Activated CD8-positive, alpha-beta memory T cell treated with anti-CD3 and anti-CD28 coated beads, Interleukin-2, amount 10 ng/mL, durations not matched to agents 7 days and 5 days (primary cell): ENCODE results near the gene ACSS2. TPM values are rescaled to one million over a fixed set of nuclear protein-coding genes. Genes with fewer than 3 reads are reported as not detected.

Source experiments
- ATAC-seq: fragments of 150-1000 bp; cut with Tn5 transposase; one replicate; pipeline ENCODE4 v1.10.0; 2021; ENCODE audit warnings: moderate library complexity
- CTCF ChIA-PET: fragments of 350-600 bp; sonication (Branson Sonifier 250); formaldehyde crosslinking; loops from one replicate; lab custom pipeline; 2021; ENCODE audit warnings: antibody characterized with exemption; lab: Charles Lee
- DNase-seq: peaks from one replicate; pipeline ENCODE4 v3.0.0-alpha.2; 2020
- H3K27ac Mint-ChIP-seq: one replicate; pipeline ENCODE4 v1.8.0; 2021; ENCODE audit warnings: mild to moderate bottlenecking, mixed read lengths
- H3K27me3 Mint-ChIP-seq: one replicate; pipeline ENCODE4 v1.8.0; 2021; ENCODE audit warnings: mixed read lengths
- H3K36me3 Mint-ChIP-seq: one replicate; pipeline ENCODE4 v1.8.0; 2021; ENCODE audit warnings: mild to moderate bottlenecking, mixed read lengths
- H3K4me1 Mint-ChIP-seq: one replicate; pipeline ENCODE4 v1.8.0; 2021; ENCODE audit warnings: mixed read lengths
- H3K4me3 Mint-ChIP-seq: one replicate; pipeline ENCODE4 v1.8.0; 2021; ENCODE audit warnings: mild to moderate bottlenecking, moderate library complexity, mixed read lengths
- H3K9me3 Mint-ChIP-seq: one replicate; pipeline ENCODE4 v1.8.0; 2022; ENCODE audit warnings: low read depth, mixed read lengths
- total RNA-seq, 2 experiments: library from RNA; stranded (reverse); gene quantifications; one replicate each; pipeline ENCODE4 v1.2.3, GENCODE V29; 2021

Gene ACSS2
- total RNA-seq, 2 experiments from 2014 or later = 8.9 to 22.5 TPM

- CTCF ChIA-PET = no interaction called here
- no peak for DNase-seq
- Mint-ChIP-seq H3K4me1 (peaks cover 39% of the 10 kb centered on the region), H3K4me3 (no peak overlapping the region), H3K27me3 (no peaks in the 10 kb centered on the region), H3K36me3 (peaks cover 35% of the 10 kb centered on the region), H3K9me3 (no peaks in the 10 kb centered on the region), H3K27ac (no peak overlapping the region)
- ATAC-seq = no peak
These were observed 48.9 kb downstream of the ACSS2 start for GRCh38 chr20:34925341-34925740.

DNA sequence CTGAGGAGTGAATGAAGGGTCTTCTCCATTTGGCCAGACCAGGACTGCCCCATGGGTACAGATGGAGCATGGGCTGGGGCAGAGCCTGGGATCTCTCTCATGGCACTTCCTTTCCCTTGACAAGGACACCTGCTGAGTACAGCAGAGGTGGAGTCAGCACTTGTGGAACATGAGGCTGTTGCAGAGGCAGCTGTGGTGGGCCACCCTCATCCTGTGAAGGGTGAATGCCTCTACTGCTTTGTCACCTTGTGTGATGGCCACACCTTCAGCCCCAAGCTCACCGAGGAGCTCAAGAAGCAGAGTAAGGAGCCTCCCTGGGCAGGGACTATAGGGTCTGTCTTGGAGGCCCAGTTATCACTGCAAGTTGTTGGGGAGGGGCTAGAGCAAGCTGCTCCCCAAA, 49.6 kb downstream of the ACSS2 start:
- H3K27me3 Mint-ChIP-seq = no peaks in the 10 kb centered on the region
- DNase-seq (peak; percentile 55), ATAC-seq (peak; percentile 73)
- peaks cover 35% of the 10 kb centered on the region for H3K36me3 Mint-ChIP-seq
- CTCF ChIA-PET = no interaction called here
- peaks cover 32% of the 10 kb centered on the region for H3K4me1 Mint-ChIP-seq
- no peaks in the 10 kb centered on the region for H3K9me3 Mint-ChIP-seq
- H3K4me3 Mint-ChIP-seq = no peak overlapping the region
- peak overlapping the region; percentile 24 for H3K27ac Mint-ChIP-seq

DNA sequence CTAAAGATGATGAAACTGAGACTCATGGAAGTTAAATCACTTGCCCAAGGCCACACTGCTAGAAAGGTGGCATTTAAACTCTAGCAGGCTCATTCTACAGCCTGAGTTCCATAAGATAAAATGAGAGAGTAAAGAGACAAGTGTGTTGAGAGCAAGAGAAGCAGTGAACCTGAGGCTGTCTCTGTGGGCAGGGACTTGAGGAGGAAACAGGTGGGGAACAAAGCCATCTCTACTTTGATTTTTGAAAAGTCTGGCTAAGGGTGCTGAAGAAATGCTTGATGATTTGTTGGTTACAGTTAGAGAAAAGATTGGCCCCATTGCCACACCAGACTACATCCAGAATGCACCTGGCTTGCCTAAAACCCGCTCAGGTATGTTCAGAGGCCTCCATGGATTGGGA, 50.2 kb downstream of the ACSS2 start:
- ATAC-seq (no peak), DNase-seq (no peak)
- Mint-ChIP-seq H3K36me3 (peaks cover 36% of the 10 kb centered on the region), H3K4me3 (no peak overlapping the region), H3K9me3 (no peaks in the 10 kb centered on the region), H3K27ac (peak overlapping the region; percentile 4), H3K27me3 (no peaks in the 10 kb centered on the region), H3K4me1 (peaks cover 26% of the 10 kb centered on the region)
- CTCF ChIA-PET = no interaction called here

DNA sequence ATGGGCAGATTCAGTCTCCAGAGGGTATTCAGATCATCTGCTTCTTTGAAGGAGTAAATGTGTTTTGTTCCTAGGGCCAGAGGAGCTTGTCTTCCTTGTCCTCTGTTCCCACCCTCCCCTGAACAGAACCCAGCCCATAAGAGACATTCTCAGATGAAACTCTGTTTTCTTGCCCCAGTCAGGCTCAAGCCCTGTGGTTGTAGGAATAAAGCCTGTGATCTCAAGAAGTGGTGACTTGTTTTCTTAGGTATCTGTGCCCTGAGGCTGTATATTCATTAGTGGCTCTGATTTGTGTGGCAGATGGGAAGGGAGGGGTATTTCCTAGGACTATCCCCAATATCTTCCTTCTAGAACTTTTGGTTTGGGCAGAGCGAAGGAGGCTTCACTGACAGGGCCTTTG, 51.3 kb downstream of the ACSS2 start:
- peaks cover 34% of the 10 kb centered on the region for H3K36me3 Mint-ChIP-seq
- ATAC-seq (no peak), DNase-seq (no peak)
- H3K27me3 Mint-ChIP-seq = no peaks in the 10 kb centered on the region
- CTCF ChIA-PET = no interaction called here
- H3K4me3 Mint-ChIP-seq = no peak overlapping the region
- peaks cover 24% of the 10 kb centered on the region for H3K4me1 Mint-ChIP-seq
- no peaks in the 10 kb centered on the region for H3K9me3 Mint-ChIP-seq
- H3K27ac Mint-ChIP-seq = peak overlapping the region; percentile 15

- H3K4me1 Mint-ChIP-seq = peaks cover 24% of the 10 kb centered on the region
- CTCF ChIA-PET = no interaction called here
- DNase-seq (no peak), ATAC-seq (no peak)
- H3K4me3 Mint-ChIP-seq = no peak overlapping the region
- no peaks in the 10 kb centered on the region for H3K9me3 Mint-ChIP-seq
- no peaks in the 10 kb centered on the region for H3K27me3 Mint-ChIP-seq
- peaks cover 38% of the 10 kb centered on the region for H3K36me3 Mint-ChIP-seq
- no peak overlapping the region for H3K27ac Mint-ChIP-seq
These were observed 52.0 kb downstream of the ACSS2 start for GRCh38 chr20:34928411-34928810.

DNA sequence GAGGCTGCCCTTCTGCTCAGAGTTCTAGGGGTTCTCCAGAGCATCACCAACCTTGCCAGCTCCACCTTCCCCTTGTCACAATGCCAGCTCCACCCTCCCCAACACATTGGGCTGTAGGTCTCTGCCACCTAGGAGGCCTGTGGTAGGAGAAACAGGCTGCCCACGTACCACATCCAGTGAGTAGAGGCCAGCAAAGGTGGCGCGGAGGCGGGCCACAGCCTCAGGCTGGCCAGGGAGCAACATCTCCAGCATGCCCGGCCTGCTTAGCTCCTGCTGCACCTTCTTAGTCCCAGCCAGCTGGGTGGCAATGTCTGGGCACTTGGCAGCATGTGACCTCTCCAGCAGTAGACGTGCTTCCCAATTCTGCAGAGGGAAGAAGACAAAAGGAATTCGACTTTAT, 55.4 kb downstream of the ACSS2 start:
- Mint-ChIP-seq H3K4me1 (peaks cover 6% of the 10 kb centered on the region), H3K27me3 (no peaks in the 10 kb centered on the region), H3K9me3 (no peaks in the 10 kb centered on the region), H3K27ac (no peak overlapping the region), H3K36me3 (peaks cover 31% of the 10 kb centered on the region), H3K4me3 (no peak overlapping the region)
- DNase-seq (no peak), ATAC-seq (no peak)
- CTCF ChIA-PET = interaction anchor here (1.2 kb wide), 1 partner anchor 9 kb away, joined by 3 read pairs; no protein-coding TSS in a partner anchor

DNA sequence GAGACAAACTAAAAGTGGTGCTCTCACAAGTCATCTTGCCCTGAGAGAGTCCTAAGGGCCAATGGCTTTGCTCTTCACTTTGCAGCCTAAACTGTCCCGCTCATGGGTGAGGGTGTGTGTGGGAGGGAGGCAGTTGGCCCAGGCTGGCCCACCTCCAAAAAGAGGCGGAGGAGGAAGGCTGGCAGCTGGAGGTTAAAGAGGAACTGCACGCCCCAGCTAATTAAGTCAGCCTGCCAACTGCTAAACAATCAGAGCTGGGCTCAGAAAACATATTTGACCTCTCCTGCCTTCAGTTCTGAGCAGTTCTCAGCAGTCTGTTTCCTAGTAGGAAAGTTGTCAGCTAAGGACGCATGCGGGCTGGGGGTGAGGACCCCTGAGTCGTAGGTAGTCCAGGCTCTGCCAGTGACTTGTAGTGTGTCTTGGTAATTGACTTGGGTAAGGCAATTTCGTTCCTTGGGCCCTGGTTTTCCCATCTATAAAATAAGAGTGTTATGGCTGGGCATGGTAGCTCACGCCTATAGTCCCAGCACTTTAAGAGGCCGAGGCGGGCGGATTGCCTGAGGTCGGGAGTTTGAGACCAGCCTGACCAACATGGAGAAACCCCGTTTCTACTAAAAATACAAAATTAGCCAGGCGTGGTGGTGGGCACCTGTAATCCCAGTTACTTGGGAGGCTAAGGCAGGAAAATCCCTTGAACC, 62.2 kb downstream of the ACSS2 start:
- no peak overlapping the region for H3K27ac Mint-ChIP-seq
- CTCF ChIA-PET = no interaction called here
- DNase-seq (no peak), ATAC-seq (no peak)
- H3K4me1 Mint-ChIP-seq = no peaks in the 10 kb centered on the region
- no peaks in the 10 kb centered on the region for H3K27me3 Mint-ChIP-seq
- H3K9me3 Mint-ChIP-seq = no peaks in the 10 kb centered on the region
- peaks cover 30% of the 10 kb centered on the region for H3K36me3 Mint-ChIP-seq
- H3K4me3 Mint-ChIP-seq = no peak overlapping the region

DNA sequence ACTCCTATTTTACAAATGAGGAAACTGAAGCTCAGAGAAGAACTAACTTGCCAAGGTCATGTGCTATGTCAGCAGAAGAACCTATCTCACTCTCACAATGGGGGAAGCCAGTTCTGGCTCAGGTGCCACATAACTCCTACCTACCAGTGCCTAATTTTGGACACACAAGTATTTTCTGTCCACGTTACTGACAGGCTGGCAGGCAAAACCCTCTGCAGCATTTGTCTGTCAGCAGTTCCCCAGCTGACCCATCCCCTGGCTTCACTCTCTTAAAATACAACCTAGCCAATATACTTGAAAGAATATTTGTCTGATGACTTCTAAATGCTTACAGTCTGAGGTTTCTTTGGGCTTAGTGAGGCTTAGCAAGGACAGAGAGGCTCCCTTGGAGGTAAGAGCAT, 63.7 kb downstream of the ACSS2 start:
- H3K4me3 Mint-ChIP-seq = no peak overlapping the region
- H3K4me1 Mint-ChIP-seq = no peaks in the 10 kb centered on the region
- peaks cover 35% of the 10 kb centered on the region for H3K36me3 Mint-ChIP-seq
- no peak overlapping the region for H3K27ac Mint-ChIP-seq
- no peak for DNase-seq
- ATAC-seq = no peak
- no peaks in the 10 kb centered on the region for H3K9me3 Mint-ChIP-seq
- CTCF ChIA-PET = interaction anchor here (1.1 to 1.5 kb wide), 2 partner anchors 11 to 64 kb away, joined by 3 to 4 read pairs; partner anchors contain the start of gene ACSS2
- H3K27me3 Mint-ChIP-seq = no peaks in the 10 kb centered on the region

GRCh38 chr20:34941226-34941625, 64.8 kb downstream of the ACSS2 start:
- DNase-seq (no peak), ATAC-seq (no peak)
- Mint-ChIP-seq H3K9me3 (no peaks in the 10 kb centered on the region), H3K4me1 (no peaks in the 10 kb centered on the region), H3K4me3 (no peak overlapping the region), H3K36me3 (peaks cover 42% of the 10 kb centered on the region), H3K27ac (no peak overlapping the region), H3K27me3 (no peaks in the 10 kb centered on the region)
- CTCF ChIA-PET = interaction anchor here (1.4 to 1.8 kb wide), 3 partner anchors 10 to 67 kb away, joined by 4 to 10 read pairs (median 5); partner anchors contain the start of genes GSS and MYH7B

DNA sequence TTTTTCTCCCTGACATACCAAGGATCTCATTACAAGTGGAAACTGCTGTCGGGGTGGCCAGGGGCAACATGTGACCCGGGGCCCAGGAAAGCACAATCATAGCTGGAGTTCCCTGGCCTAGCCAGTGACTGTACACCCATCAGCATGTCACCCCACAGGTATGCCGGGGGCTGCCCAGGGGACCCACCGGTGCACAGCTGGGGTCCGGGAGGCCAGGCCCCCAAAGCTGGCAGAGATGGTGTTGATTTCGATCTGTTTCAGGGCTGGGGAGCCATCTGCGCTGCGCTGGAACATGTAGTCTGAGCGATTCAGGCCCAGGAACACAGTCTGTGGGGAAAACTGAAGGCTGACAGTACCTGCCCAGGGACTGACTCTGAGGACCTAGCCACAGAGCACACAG, 65.9 kb downstream of the ACSS2 start:
- Mint-ChIP-seq H3K27me3 (no peaks in the 10 kb centered on the region), H3K27ac (no peak overlapping the region), H3K4me1 (no peaks in the 10 kb centered on the region), H3K4me3 (no peak overlapping the region), H3K9me3 (no peaks in the 10 kb centered on the region), H3K36me3 (peaks cover 44% of the 10 kb centered on the region)
- no peak for DNase-seq
- CTCF ChIA-PET = interaction anchor here (1.4 to 1.8 kb wide), 3 partner anchors 14 to 69 kb away, joined by 4 to 10 read pairs (median 5); partner anchors contain the start of genes GGT7, GSS and MYH7B
- no peak for ATAC-seq

GRCh38 chr20:34943808-34944567, 67.6 kb downstream of the ACSS2 start:
- H3K4me1 Mint-ChIP-seq = no peaks in the 10 kb centered on the region
- DNase-seq (no peak), ATAC-seq (no peak)
- no peak overlapping the region for H3K4me3 Mint-ChIP-seq
- no peaks in the 10 kb centered on the region for H3K9me3 Mint-ChIP-seq
- no peak overlapping the region for H3K27ac Mint-ChIP-seq
- H3K36me3 Mint-ChIP-seq = peaks cover 40% of the 10 kb centered on the region
- CTCF ChIA-PET = interaction anchor here (1.1 to 1.2 kb wide), 2 partner anchors 57 to 70 kb away, joined by 3 read pairs; no protein-coding TSS in a partner anchor
- no peaks in the 10 kb centered on the region for H3K27me3 Mint-ChIP-seq

- H3K27me3 Mint-ChIP-seq = no peaks in the 10 kb centered on the region
- H3K4me3 Mint-ChIP-seq = no peak overlapping the region
- H3K4me1 Mint-ChIP-seq = no peaks in the 10 kb centered on the region
- DNase-seq = no peak
- H3K27ac Mint-ChIP-seq = no peak overlapping the region
- no peak for ATAC-seq
- CTCF ChIA-PET = interaction anchor here (1.0 kb wide), 2 partner anchors 9 to 70 kb away, joined by 3 read pairs; no protein-coding TSS in a partner anchor
- H3K36me3 Mint-ChIP-seq = peaks cover 40% of the 10 kb centered on the region
- H3K9me3 Mint-ChIP-seq = no peaks in the 10 kb centered on the region
These were observed 69.1 kb downstream of the ACSS2 start for GRCh38 chr20:34945315-34946077.

DNA sequence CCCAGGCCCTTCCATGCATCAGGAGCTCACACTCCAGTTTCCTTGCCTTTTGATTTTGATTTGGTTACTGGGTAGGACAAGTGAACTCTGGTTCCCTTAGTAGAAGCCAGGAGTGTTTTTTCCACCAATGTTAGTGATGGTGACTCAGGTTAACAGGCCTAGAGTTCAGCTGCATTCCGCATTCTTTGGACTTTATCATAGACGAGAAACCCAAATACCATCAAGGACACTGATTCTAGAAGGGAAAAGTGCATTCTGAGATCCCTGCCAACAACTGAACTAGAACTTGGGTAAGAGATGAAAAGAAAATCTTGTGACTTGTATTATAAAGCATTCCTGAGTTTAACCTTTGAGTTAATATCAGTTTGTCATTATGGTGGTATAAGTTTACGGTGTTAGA, 70.2 kb downstream of the ACSS2 start:
- H3K9me3 Mint-ChIP-seq = no peaks in the 10 kb centered on the region
- peaks cover 40% of the 10 kb centered on the region for H3K36me3 Mint-ChIP-seq
- no peak overlapping the region for H3K4me3 Mint-ChIP-seq
- ATAC-seq = no peak
- no peaks in the 10 kb centered on the region for H3K4me1 Mint-ChIP-seq
- no peak for DNase-seq
- CTCF ChIA-PET = interaction anchor here (1.0 kb wide), 1 partner anchor 71 kb away, joined by 3 read pairs; no protein-coding TSS in a partner anchor
- no peaks in the 10 kb centered on the region for H3K27me3 Mint-ChIP-seq
- H3K27ac Mint-ChIP-seq = no peak overlapping the region
